NCI-H146 treated with DMSO at 0.1 percent for 48 hours (cell line): ENCODE measurements around the gene GIMAP7.

Experiments
- DNase-seq: peaks from one replicate; lab custom pipeline; 2025; ENCODE audit not compliant: unreplicated experiment; lab: John Stamatoyannopoulos, UW

The GIMAP7 gene

DNA sequence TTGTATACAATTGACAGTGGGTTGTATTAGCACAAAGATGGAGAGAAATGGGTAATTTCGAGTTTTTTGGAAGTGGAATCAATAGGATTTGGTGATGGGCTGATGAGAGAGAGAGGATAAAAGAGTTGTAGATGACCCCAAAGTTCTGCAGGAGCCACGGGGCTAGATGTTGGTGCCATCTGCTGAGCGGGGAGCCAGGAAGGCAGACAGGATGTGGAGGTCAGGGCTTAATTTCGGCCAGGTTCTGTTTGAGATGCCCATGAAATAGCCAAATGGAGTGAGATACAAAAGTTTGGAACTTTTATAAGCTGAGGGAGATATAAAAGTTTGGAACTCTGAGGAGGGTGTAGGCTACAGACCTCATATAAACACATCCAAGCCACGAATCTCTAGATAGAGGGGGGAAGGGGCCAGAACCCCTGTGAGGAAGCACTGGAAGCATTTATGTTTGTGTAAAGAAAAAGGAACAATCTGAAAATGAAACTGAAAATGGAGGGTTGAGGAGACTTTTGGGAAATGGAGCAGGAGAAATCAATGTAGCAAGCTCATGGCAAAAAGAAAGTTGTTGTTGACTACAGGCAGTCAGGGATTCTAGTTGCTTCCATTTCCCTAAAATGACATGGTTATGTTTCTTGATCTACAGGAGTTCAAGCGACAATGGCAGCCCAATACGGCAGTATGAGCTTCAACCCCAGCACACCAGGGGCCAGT, 54.7 kb downstream of the GIMAP7 start:
- no peak for DNase-seq
